OCI-LY3 (cell line): ENCODE results near the gene ANK3.

Source experiments
- H2AFZ ChIP-seq: fragments of 200-600, 300-600 bp; shearing (Covaris generic); 2 replicates; pipeline ENCODE4 v1.6.0; 2014; ENCODE audit warnings: antibody characterized with exemption, low read depth, low read length
- H3K27ac ChIP-seq: fragments of 200-600, 300-600 bp; sonication (generic); 2 replicates; pipeline ENCODE4 v1.5.1; 2014; ENCODE audit warnings: mild to moderate bottlenecking, low read length, moderate library complexity, mixed read lengths
- H3K27me3 ChIP-seq: fragments of 200-600, 300-600 bp; sonication (generic); 2 replicates; pipeline ENCODE4 v1.6.1; 2014; ENCODE audit warnings: low read depth, low read length, mixed read lengths
- H3K36me3 ChIP-seq: fragments of 200-600, 300-600 bp; sonication (generic); replicated peaks from 2 replicates; pipeline ENCODE3; 2014; ENCODE audit warnings: low read depth, low read length, mixed read lengths
- H3K4me1 ChIP-seq: fragments of 300-600, 200-600 bp; sonication (generic); 2 replicates; pipeline ENCODE4 v1.6.1; 2014; ENCODE audit warnings: low read length, mixed read lengths
- H3K4me2 ChIP-seq: fragments of 200-600, 300-600 bp; sonication (generic); 2 replicates; pipeline ENCODE4 v1.6.1; 2014; ENCODE audit warnings: low read length, mixed read lengths
- H3K4me3 ChIP-seq: fragments of 300-600, 200-600 bp; sonication (generic); 2 replicates; pipeline ENCODE4 v1.5.1; 2014; ENCODE audit warnings: antibody characterized with exemption, mild to moderate bottlenecking, low read length, moderate library complexity
- H3K79me2 ChIP-seq: fragments of 300-600, 200-600 bp; shearing (Covaris generic); 2 replicates; pipeline ENCODE4 v1.6.1; 2014; ENCODE audit warnings: mild to moderate bottlenecking, low read length, mixed read lengths
- H3K9ac ChIP-seq: fragments of 300-600, 200-600 bp; shearing (Covaris generic); 2 replicates; pipeline ENCODE4 v1.6.0; 2014; ENCODE audit warnings: mild to moderate bottlenecking, low read length, moderate library complexity
- H3K9me3 ChIP-seq: fragments of 200-600, 300-600 bp; shearing (Covaris generic); 2 replicates; pipeline ENCODE4 v1.6.1; 2014; ENCODE audit warnings: low read length, mixed read lengths; ENCODE audit not compliant: insufficient read depth
- H4K20me1 ChIP-seq: fragments of 200-600, 300-600 bp; sonication (generic); 2 replicates; pipeline ENCODE4 v1.6.1; 2016; ENCODE audit warnings: low read length, mixed read lengths; ENCODE audit not compliant: insufficient read depth
- EZH2phosphoT487 ChIP-seq: fragments of 200-600 bp; shearing (Covaris generic); IDR thresholded peaks from 2 replicates; pipeline ENCODE4 v1.6.1; 2018; ENCODE audit warnings: antibody characterized with exemption, mixed run types, low read depth
- TF ChIP-seq, protein P1 (sequence below): fragments of 200-600, 300-600 bp; sonication (generic); IDR thresholded peaks from 2 replicates; pipeline ENCODE4 v1.5.1; 2014; ENCODE audit warnings: antibody characterized with exemption, low read length, low read depth

ANK3 gene

DNA sequence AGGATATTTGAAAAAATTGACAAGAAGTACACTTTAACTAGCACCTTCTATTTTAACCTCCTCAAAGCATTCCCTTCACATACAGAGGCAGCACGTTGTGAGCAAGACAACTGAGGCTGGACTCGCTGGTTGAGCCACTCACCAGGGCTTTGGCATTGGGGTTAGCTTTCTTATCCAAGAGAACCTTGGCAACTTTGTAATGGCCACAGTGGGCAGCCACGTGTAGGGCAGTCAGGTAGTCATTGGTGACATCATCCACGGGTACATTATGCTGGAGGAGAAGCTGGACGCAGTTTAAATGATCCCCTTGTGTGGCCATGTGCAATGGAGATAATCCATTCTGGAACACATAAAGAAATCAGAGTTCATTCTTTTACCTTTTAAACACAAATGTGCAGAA is 181.8 kb downstream of the ANK3 start:
- no peak overlapping the region for H3K27ac ChIP-seq
- H3K9ac ChIP-seq, result no peak overlapping the region
- H2AFZ ChIP-seq, result no peak overlapping the region
- H3K79me2 ChIP-seq, result no peaks in the 10 kb centered on the region
- H3K27me3 ChIP-seq, result no peaks in the 10 kb centered on the region
- no peaks in the 10 kb centered on the region for H3K36me3 ChIP-seq
- H3K4me2 ChIP-seq, result no peak overlapping the region
- TF ChIP-seq EZH2phosphoT487, result no peak
- TF ChIP-seq, protein P1, sequence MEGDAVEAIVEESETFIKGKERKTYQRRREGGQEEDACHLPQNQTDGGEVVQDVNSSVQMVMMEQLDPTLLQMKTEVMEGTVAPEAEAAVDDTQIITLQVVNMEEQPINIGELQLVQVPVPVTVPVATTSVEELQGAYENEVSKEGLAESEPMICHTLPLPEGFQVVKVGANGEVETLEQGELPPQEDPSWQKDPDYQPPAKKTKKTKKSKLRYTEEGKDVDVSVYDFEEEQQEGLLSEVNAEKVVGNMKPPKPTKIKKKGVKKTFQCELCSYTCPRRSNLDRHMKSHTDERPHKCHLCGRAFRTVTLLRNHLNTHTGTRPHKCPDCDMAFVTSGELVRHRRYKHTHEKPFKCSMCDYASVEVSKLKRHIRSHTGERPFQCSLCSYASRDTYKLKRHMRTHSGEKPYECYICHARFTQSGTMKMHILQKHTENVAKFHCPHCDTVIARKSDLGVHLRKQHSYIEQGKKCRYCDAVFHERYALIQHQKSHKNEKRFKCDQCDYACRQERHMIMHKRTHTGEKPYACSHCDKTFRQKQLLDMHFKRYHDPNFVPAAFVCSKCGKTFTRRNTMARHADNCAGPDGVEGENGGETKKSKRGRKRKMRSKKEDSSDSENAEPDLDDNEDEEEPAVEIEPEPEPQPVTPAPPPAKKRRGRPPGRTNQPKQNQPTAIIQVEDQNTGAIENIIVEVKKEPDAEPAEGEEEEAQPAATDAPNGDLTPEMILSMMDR, result no peak
- no peaks in the 10 kb centered on the region for H4K20me1 ChIP-seq
- H3K4me1 ChIP-seq, result peaks cover 11% of the 10 kb centered on the region
- no peaks in the 10 kb centered on the region for H3K9me3 ChIP-seq
- H3K4me3 ChIP-seq, result no peak overlapping the region

DNA sequence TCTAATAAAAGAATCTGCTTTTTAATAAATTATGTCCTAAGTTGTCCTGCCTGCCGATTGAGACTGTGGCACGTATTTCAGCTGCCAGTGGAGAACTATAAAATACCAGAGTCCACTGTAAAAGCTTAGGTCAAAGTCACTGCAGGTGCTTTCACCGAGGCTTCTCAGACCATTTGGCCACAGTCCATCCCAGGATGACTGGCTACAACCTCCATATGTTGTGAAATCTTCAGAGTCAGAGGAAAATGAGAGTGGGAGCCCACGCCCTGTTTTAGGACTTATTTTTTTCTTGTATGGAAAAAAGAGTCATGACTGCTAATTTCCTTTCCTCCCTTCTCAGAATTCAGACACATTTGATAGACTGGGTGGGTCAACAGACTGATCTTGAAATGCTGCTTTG is 182.9 kb downstream of the ANK3 start:
- Histone ChIP-seq H3K9me3 (no peaks in the 10 kb centered on the region), H3K27me3 (no peaks in the 10 kb centered on the region), H3K9ac (no peak overlapping the region), H4K20me1 (no peaks in the 10 kb centered on the region), H3K79me2 (no peaks in the 10 kb centered on the region), H3K4me1 (peaks cover 11% of the 10 kb centered on the region), H3K4me3 (no peak overlapping the region), H3K4me2 (no peak overlapping the region), H2AFZ (no peak overlapping the region), H3K27ac (no peak overlapping the region), H3K36me3 (no peaks in the 10 kb centered on the region)
- TF ChIP-seq, protein P1, result no peak
- TF ChIP-seq EZH2phosphoT487, result no peak

DNA sequence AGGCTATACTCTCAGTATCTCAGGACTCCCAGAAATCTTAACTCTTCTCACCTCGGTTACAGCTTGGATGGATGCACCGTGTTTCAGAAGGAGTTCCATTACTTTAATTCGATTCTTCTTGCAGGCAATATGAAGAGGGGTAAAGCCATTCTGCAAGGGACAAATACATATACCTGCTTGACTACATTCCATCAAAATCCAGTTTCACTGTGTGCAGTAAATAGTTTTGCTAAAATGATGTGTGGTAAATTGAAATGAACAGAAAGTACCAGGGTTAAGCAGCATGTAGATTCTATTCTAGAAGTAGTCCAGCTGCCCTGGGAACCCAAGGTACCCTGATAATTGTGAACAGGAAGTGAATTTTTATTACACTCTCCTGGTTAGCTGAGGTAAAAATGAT is 183.9 kb downstream of the ANK3 start:
- Histone ChIP-seq H3K4me1 (peaks cover 11% of the 10 kb centered on the region), H3K9ac (no peak overlapping the region), H3K36me3 (no peaks in the 10 kb centered on the region), H3K27me3 (no peaks in the 10 kb centered on the region), H3K9me3 (no peaks in the 10 kb centered on the region), H2AFZ (no peak overlapping the region), H4K20me1 (no peaks in the 10 kb centered on the region), H3K27ac (no peak overlapping the region), H3K79me2 (no peaks in the 10 kb centered on the region), H3K4me2 (no peak overlapping the region), H3K4me3 (no peak overlapping the region)
- TF ChIP-seq, protein P1, result no peak
- no peak for TF ChIP-seq EZH2phosphoT487

DNA sequence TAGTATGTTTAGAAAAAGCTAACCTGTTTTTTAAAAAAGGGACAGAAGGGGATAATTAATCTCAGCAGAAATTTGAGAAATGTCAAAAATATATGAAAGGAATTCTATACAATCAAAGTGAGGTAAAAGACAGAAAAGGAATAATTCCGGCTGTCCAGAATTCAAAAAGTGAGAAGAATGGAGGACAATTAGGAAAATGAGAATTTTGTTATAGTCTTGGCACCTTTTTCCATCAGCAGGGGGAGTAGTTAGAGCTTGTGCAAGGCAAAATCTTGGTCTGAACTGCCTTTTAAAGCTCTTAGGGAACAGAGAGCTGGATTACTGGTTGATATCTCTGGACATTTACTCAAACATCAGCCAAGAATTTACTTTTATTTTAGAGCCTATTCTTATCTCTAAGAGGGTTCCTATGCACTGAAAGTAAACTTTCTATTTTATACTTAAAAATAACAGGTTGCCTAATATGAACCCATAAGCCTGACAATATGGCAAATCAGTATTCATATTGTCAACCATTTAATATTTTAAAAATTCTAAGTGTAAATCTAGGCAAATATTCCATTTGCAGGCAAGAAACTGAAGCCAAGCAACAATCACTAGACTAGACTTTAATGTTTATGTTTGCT is 185.6 kb downstream of the ANK3 start:
- no peaks in the 10 kb centered on the region for H3K27me3 ChIP-seq
- no peaks in the 10 kb centered on the region for H4K20me1 ChIP-seq
- no peaks in the 10 kb centered on the region for H3K36me3 ChIP-seq
- no peak overlapping the region for H2AFZ ChIP-seq
- H3K79me2 ChIP-seq, result no peaks in the 10 kb centered on the region
- H3K4me1 ChIP-seq, result 0 out of 2 replicates have a peak, but pooled peaks cover 4% of the 10 kb centered on the region
- no peak overlapping the region for H3K9ac ChIP-seq
- no peak overlapping the region for H3K4me3 ChIP-seq
- H3K27ac ChIP-seq, result no peak overlapping the region
- no peak overlapping the region for H3K4me2 ChIP-seq
- no peak for TF ChIP-seq EZH2phosphoT487
- TF ChIP-seq, protein P1, result peak; percentile 57
- H3K9me3 ChIP-seq, result no peaks in the 10 kb centered on the region
